Ishikawa (cell line): ENCODE results near the gene FBL.
"Not testable (repeated sequence)": the region's sequence is repeated elsewhere in the genome, so short reads cannot be mapped to it uniquely, and the experiment has no call there.

Source experiments
- TAF1 ChIP-seq: IDR thresholded peaks from 2 replicates; pipeline ENCODE4 v1.6.1; 2012; ENCODE audit warnings: low read depth, mild to moderate bottlenecking
- TEAD4 ChIP-seq: IDR thresholded peaks from 2 replicates; pipeline ENCODE4 v1.6.1; 2012
- TF ChIP-seq, protein P1 (sequence below): IDR thresholded peaks from 2 replicates; pipeline ENCODE4 v1.6.1; 2012

DNA sequence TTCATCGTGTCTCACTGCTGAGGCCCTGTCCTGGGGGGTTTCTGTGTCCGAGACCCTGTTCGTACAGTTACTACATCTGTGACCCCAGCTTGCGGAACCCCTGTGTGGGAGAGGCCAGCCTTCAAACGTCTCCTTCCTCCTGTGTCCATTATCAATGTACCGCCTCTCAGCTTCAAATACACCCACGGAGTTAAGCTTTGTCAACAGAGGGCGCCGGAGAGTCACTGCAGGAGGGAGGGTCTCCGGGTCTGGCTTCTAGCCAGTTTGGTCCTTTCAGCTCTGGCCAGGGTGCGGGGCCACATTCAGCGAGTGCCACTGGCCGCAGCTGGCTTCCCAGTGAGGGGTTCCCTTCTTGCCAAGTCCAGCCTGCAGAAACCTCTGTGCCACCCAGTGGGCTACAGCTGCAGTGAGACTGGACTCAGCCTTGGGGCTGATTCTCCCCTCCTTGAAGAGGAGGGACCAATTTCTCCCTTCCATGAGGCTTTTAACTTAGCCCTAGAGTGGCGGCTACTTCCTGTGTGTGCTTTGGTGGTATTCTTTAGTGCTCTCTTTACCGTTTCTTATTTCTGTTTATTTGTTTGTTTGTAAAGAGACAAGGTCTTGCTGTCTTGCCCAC is 35.4 kb upstream of the FBL start:
- TF ChIP-seq, protein P1, sequence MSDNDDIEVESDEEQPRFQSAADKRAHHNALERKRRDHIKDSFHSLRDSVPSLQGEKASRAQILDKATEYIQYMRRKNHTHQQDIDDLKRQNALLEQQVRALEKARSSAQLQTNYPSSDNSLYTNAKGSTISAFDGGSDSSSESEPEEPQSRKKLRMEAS = not testable (repeated sequence)
- not testable (repeated sequence) for TF ChIP-seq TAF1, TEAD4
